AG04450 (cell line): Measurements from ENCODE around the gene S1PR1. TPM values are rescaled to one million over a fixed set of nuclear protein-coding genes. Genes with fewer than 3 reads are reported as not detected.

Experiments
- CTCF ChIA-PET: fragments of 300-600, 350-600 bp; formaldehyde crosslinking; extraction: SDS; loops from one replicate; lab custom pipeline; 2022; ENCODE audit warnings: antibody characterized with exemption, inconsistent platforms; lab: Charles Lee
- POLR2A ChIA-PET: fragments of 350-600 bp; formaldehyde crosslinking; extraction: SDS; loops from one replicate; lab custom pipeline; 2021; ENCODE audit warnings: antibody characterized with exemption, inconsistent platforms; lab: Yijun Ruan, JAX
- DNase-seq: peaks from one replicate; pipeline ENCODE4 v3.0.0-alpha.2; 2011; ENCODE audit warnings: low read depth, low spot score
- H3K27ac ChIP-seq: one replicate; pipeline ENCODE4 v1.5.1; 2012; ENCODE audit warnings: low read depth, low read length, control low read depth
- H3K27me3 ChIP-seq: one replicate; pipeline ENCODE4 v1.6.0; 2012; ENCODE audit warnings: low read length; ENCODE audit not compliant: control insufficient read depth, insufficient read depth
- H3K4me3 ChIP-seq: 2 replicates; pipeline ENCODE4 v1.5.1; 2011; ENCODE audit warnings: mild to moderate bottlenecking, low read depth, low read length, control low read depth
- H3K9me3 ChIP-seq: 2 replicates; pipeline ENCODE4 v1.5.1; 2012; ENCODE audit warnings: low read length; ENCODE audit not compliant: control insufficient read depth, insufficient read depth
- polyA plus RNA-seq: library from polyadenylated mRNA; depleted of rRNA; stranded (reverse); fragments of >200 nt; gene quantifications from 2 replicates; pipeline ENCODE4 v1.2.3, GENCODE V29; 2011
- TF ChIP-seq, protein P1 (sequence below): IDR thresholded peaks from 2 replicates; pipeline ENCODE4 v1.5.1; 2011; ENCODE audit warnings: low read depth, low read length, control low read depth, inconsistent platforms

Gene S1PR1
- polyA plus RNA-seq, 1 experiment: 38.1 TPM

DNA sequence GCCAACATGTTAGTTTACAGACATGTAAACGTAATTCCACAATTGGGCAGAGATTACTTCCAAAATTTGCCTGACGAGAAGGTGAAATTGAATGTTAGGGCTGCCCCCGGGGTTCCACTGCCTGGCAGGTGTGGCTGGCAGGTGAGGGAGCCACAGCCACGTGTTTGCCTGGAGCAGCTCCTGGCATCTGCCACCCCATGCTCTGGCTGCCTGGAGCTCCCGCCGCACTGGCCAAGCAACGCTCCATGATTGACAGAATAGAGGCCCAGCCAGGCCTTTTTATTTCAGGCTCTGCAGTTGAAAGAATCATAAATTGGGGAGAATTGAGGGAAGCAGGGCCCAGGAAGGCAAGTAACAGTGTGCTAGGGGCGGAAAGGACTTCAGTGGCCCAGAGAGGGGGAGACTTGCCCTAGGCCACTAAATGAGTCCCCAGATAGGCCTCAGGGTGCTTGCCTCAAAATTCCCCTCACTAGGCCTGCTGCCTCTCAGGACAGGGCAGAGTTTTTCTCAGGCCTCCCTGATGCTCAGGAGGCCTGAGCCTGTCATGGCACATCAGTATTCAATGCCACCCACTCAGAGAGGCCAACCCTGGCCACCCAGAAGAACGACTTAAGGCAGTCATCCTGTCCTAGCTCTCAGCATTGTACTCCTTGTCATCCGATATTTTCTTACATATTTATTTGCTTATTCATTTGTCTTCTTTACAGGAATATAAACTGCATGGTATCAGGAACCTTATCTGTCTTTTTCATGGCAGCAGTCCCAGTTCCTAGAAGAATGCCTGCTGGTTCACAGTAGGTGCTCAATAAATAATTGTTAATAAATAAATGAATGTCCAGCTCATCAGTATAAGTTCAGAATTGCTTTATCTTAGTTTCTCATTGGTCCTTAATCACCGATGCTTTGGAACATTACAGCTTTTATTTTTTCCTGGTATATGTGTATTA lies 16.6 kb upstream of the S1PR1 start:
- no peak overlapping the region for H3K4me3 ChIP-seq
- no peak overlapping the region for H3K27ac ChIP-seq
- DNase-seq: no peak
- CTCF ChIA-PET: interaction anchor here (1.7 kb wide), 1 partner anchor 19 kb away, joined by 6 read pairs; no protein-coding TSS in a partner anchor
- H3K27me3 ChIP-seq: peaks cover 2% of the 10 kb centered on the region
- POLR2A ChIA-PET: no interaction called here
- no peaks in the 10 kb centered on the region for H3K9me3 ChIP-seq
- TF ChIP-seq, protein P1, sequence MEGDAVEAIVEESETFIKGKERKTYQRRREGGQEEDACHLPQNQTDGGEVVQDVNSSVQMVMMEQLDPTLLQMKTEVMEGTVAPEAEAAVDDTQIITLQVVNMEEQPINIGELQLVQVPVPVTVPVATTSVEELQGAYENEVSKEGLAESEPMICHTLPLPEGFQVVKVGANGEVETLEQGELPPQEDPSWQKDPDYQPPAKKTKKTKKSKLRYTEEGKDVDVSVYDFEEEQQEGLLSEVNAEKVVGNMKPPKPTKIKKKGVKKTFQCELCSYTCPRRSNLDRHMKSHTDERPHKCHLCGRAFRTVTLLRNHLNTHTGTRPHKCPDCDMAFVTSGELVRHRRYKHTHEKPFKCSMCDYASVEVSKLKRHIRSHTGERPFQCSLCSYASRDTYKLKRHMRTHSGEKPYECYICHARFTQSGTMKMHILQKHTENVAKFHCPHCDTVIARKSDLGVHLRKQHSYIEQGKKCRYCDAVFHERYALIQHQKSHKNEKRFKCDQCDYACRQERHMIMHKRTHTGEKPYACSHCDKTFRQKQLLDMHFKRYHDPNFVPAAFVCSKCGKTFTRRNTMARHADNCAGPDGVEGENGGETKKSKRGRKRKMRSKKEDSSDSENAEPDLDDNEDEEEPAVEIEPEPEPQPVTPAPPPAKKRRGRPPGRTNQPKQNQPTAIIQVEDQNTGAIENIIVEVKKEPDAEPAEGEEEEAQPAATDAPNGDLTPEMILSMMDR: no peak

DNA sequence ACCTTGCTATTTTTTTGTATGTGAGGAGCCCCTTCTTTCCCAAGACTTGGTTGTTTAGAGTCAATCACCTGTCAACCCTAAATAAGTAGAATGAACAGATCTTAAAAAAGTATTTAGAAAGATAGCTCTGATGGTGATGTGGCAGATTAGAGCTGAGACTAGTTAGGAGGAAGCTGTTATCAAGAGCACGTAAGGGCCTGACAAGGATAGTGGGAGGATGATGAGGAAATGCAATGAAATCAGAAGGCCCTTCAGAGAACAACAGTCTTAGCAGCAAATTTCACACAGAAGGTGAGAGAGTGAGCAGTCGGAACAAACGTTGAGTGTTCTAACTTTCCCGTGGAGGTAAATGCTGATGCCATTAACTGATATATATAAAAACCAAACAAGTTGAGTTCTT lies 15.9 kb upstream of the S1PR1 start:
- DNase-seq: no peak
- Histone ChIP-seq H3K27me3 (peaks cover 2% of the 10 kb centered on the region), H3K9me3 (no peaks in the 10 kb centered on the region), H3K27ac (no peak overlapping the region), H3K4me3 (no peak overlapping the region)
- TF ChIP-seq, protein P1: no peak
- CTCF ChIA-PET: interaction anchor here (1.7 kb wide), 1 partner anchor 18 kb away, joined by 6 read pairs; no protein-coding TSS in a partner anchor
- POLR2A ChIA-PET: no interaction called here

GRCh38 chr1:101221945-101222429 lies 14.8 kb upstream of the S1PR1 start:
- TF ChIP-seq, protein P1: no peak
- Histone ChIP-seq H3K27ac (no peak overlapping the region), H3K27me3 (peaks cover 2% of the 10 kb centered on the region), H3K4me3 (no peak overlapping the region), H3K9me3 (no peaks in the 10 kb centered on the region)
- ChIA-PET CTCF (interaction anchor here (1.0 kb wide), 1 partner anchor 66 kb away, joined by 3 read pairs; no protein-coding TSS in a partner anchor), POLR2A (no interaction called here)
- DNase-seq: no peak

- ChIA-PET CTCF (interaction anchor here (2.5 kb wide), 1 partner anchor 11 kb away, joined by 9 read pairs; no protein-coding TSS in a partner anchor), POLR2A (no interaction called here)
- TF ChIP-seq, protein P1: no peak
- H3K27me3 ChIP-seq: no peaks in the 10 kb centered on the region
- no peaks in the 10 kb centered on the region for H3K9me3 ChIP-seq
- no peak overlapping the region for H3K27ac ChIP-seq
- H3K4me3 ChIP-seq: no peak overlapping the region
- DNase-seq: no peak
These were observed 9.0 kb upstream of the S1PR1 start for GRCh38 chr1:101227837-101228236.
